NOMO-1 treated with DMSO at 0.1 percent for 48 hours (cell line): ENCODE measurements around the gene POTEM.
"Not testable (repeated sequence)": the region's sequence is repeated elsewhere in the genome, so short reads cannot be mapped to it uniquely, and the experiment has no call there.

ENCODE experiments used
- DNase-seq: peaks from one replicate; lab custom pipeline; 2025; ENCODE audit not compliant: unreplicated experiment; lab: John Stamatoyannopoulos, UW

Gene POTEM

DNA sequence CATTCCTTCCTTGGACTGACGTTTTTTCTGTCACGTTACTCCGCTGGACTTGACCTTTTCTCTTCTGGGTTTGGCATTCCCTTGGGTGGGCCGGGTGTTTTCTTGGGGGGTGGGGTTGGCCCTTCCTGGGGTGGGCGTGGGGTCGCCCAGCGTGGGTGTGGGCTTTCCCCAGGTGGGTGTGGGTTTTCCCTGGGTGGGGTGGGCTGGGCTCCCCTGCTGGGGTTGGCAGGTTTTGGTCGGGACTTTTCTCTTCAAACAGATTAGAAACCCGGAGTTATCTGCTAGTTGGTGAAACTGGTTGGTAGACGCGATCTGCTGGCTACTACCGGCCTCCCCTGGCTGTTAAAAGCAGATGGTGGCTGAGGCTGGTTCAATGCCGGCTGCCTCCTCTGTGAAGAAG is at the start of gene POTEM:
POTEM (plus strand) TSS at position 301 of the 400 bp plus-strand sequence; CDS start at position 353, 52 bp downstream.
- not testable (repeated sequence) for DNase-seq

DNA sequence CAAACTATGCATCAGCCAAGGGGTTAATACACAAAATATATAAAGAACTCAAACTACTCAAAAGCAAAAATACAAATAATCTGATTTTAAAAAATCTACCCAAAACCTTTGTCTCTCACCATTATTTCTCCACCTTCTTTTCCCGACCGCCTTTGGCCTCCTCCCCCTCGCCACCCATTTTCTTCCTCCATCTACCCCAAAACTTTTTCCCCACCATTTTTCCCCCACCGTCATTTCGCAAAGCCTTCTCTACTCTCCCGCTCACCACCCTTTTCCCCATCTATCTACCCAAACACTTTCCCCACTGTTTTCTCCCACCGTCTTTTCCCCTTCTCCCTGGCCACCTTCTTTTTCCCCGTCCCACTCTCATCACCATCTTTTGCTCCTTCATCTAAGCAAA is 48.9 kb upstream of the POTEM start:
- not testable (repeated sequence) for DNase-seq

DNA sequence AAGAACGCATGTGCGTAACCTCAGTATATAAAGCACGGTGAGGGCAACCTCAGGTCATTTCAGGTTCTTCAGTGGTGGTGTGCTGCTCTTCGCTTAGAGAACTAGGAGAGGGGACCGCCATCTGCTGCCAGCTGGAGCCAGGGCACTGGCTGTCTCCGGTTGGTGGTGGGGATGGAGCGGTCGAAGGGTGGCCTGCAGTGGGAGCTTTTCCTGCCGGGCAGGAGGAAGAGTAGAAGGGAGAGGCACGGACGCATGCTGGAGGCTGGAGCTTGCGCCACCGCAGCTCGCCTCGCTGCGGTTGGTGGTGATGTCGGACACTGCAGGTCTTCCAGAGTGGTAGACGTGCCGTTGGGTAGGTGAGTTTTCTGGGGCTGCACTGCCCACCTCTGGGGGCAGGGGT is 47.2 kb upstream of the POTEM start:
- DNase-seq: not testable (repeated sequence)

DNA sequence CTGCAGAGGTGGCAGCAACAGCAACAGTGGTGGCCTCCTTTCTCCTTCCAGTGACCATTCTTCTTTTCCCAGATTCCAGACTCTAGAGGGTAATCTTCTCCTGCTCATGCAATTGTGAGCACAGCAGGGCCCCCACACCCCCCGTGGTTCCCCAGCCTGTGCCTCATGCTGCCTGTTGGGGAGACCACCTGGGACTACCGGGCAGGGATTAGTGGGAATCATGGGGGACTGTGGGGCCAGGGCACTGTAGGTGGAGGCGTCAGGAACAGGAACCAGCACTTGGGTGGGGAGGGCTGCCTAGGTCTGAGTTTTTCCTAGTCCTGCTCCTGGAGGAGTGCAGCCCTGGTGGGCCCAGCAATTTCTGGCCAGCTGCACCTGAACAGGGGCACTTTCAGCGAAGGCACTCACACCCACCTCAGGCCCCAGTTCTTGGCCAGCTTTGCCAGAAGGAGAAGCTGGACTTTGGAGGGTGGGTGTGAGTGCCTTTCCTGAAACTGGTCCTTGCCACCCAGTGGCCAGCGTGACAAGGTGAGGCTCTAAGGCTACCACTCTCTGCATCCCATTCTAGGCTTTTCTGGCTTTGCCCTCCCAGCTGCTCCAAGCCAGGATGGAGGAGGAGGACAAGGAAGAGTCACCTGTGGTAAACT is 46.1 kb upstream of the POTEM start:
- DNase-seq: not testable (repeated sequence)

DNA sequence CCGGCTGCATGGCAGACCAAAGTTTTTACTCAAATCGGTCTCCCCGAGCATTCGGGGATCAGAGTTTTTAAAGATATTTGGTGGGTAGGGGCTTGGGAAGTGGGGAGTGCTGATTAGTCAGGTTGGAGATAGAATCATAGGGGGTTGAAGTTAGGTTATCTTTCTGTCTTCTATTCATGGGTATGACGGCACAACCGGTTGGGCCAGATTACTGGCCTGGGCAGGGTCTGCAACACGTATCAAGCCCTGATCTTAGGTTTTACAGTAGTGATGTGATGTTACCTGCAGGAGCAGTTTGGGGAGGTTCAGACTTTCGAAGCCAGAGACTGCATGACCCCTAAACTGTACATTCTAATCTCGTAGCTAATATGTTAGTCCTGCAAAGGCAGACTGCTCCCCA is 30.4 kb upstream of the POTEM start:
- not testable (repeated sequence) for DNase-seq

DNA sequence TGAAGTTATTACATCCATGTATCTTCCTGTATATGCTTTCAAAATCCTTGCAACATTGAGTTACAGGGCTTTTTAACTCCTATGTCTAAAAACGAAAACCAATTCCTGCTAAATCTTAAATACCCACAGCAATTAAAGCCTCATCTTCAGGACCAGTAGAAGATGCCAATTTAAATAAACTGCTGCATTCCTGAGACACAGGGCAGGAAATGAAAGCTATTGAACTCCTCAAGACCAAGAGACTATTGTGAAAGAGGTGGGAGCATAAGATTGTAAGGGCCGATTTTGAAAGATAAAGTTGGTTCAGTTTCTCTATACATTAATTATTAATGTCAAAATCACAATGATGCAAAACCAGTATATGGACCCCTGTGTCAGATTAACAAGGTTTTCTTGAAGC is 28.5 kb upstream of the POTEM start:
- not testable (repeated sequence) for DNase-seq

DNA sequence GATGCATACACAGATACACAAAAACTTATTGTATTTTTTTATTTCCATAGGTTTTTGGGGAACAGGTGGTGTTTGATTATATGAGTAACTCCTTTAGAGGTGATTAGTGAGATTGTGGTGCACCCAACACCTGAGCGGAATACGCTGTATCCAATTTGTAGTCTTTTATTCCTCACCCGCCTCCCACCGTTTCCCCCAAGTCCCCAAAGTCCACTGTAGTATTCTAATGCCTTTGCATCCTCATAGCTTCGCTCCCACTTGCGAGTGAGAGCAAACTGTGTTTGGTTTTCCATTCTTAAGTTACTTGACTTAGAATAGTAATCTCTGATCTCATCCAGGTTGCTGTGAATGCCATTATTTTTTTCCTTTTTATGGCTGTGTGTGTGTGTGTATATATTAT is 17.3 kb upstream of the POTEM start:
- DNase-seq: not testable (repeated sequence)

DNA sequence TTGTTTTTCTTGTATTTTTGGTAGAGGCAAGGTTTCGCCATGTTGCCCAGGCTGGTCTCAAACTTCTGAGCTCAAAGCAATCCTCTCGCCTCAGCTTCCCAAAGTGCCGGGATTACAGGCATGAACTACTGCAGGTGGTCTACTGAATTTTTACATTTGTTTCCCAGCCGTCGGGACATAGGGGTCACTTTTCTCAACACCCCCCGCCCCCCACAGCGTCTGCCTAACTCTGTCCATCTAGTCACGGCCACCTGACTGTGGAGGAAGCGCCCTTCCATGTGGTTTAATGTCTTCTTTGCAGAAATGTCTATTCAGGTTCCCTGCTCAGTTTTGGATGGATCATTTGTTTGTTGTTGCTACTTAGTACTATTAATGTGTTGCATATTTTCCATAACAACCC is 14.1 kb upstream of the POTEM start:
- DNase-seq: not testable (repeated sequence)

DNA sequence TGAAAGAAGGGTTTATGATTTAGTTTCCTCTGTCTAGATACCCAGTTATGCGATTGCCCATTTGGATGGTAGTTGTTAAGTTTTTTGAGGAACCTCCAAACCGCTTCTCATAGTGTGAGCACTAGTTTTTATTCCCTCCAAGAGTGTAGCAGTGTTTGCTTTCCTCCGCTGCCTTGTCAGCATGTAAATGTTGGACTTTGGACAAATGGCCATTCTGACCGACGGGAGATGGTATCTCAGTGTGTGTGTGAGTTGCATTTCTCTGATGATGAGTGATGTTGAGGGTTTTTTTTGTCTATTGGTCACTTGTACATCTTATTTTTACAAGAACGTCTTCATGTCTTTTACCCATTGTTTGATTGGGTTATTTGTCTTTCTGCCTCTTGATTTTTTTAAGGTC is 11.4 kb upstream of the POTEM start:
- not testable (repeated sequence) for DNase-seq

DNA sequence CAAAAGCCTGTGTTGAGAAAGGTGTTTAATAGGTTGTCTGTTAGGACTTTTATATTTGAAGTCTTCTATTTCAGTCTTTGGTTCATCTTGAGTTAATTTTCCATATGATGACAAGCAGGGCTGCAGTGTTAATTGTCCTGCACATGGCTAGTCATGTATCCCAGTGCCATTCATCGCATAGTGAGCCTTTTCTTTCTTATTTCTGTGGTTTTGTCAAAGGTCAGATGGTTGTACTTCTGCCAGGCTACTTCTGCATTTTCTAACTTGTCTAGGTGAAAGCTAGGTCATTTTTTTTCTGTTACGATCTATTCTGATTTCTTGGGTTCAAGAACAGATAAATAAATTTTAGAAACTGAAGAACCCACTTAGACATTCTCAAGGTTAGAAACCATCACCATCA is 5.7 kb upstream of the POTEM start:
- DNase-seq: not testable (repeated sequence)

DNA sequence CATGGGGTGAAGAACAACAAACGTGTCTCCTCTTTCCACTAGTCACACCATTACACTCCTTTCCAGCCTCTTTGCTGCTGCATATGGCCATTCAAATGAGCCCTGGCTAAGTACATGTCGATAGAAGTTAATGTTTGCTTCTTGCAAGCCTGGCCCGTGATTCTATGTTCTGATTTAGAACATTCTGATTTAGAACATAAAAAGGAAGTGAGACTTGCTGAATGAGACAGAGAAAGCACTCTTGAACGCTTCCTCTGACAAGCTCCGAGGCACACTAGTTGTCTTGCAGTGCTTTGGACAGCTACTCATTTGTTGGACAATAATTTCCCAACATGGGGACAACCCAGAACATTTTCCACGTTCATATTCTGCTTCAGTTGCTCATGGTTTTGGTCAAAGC is 5.1 kb upstream of the POTEM start:
- not testable (repeated sequence) for DNase-seq

DNA sequence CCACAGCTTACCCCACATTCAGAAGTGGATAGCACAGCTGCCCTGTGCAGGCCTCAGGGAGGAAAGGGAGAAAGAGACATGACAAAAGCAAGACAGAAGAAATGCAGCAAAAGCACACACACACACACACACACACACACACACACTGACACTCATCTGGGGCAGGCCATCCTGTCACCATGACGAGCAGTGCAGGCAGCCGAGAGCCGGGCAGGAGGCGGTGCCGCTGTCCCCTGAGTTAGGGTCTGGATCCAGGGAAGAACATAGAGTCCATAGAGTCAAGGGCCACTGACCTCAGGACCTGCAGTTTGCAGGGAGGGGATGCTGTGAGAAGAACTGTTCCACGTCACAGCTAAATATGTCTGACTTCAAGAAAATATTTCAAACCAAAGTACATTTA is 4.0 kb upstream of the POTEM start:
- DNase-seq: not testable (repeated sequence)

DNA sequence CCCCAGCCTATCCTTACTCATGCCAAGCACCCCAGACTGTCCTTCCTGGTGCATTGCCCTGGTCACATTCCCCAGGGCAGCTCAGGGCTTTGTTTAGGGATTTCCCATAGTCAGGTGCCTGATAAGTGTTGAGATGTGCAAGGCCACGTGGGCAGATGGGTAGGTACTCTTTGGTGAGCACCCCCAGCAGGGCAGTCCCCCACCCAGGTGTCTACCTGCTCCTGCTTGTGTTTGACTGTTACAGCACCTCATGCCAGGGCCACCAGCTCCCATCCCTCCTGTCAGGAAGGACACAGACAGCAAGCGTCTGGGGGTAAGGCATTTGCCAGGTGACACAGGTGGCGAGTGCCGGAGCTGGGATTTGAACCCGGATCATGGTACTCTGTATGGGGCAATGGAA is 2.4 kb upstream of the POTEM start:
- DNase-seq: not testable (repeated sequence)

DNA sequence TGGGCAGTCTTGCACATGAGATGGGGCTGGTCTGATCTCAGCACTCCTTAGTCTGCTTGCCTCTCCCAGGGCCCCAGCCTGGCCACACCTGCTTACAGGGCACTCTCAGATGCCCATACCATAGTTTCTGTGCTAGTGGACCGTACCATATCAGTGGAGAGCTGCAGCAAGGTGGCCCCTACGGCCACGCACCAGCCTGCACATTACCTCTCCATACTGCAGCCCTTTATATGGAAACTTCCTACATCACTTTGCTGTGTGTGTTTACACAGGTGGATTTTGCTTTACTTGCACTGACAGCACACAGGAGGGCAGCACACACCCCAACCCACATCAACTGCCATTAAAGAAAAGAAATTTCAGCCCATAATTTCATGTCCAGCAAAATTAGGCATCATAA is 35.3 kb downstream of the POTEM start:
- DNase-seq: not testable (repeated sequence)

DNA sequence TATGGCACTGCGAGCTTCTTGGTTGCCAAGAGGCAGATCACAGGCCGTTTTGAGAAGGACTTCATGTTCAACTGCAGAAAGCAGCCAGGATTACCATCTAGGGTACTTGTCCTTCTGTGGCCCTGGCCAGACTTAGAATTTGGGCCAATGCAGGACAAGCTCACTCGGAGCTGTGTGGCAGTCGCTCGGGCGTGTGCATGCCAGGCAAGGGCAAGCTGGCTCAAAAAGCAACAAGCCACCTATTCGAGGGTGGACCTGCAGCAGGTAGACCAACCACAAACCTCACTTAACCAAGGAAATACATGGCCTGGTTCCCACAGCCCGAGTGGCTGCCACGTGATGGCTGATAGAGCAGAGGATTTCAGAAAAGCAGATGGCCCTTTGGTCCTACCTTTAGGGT is 39.3 kb downstream of the POTEM start:
- not testable (repeated sequence) for DNase-seq

DNA sequence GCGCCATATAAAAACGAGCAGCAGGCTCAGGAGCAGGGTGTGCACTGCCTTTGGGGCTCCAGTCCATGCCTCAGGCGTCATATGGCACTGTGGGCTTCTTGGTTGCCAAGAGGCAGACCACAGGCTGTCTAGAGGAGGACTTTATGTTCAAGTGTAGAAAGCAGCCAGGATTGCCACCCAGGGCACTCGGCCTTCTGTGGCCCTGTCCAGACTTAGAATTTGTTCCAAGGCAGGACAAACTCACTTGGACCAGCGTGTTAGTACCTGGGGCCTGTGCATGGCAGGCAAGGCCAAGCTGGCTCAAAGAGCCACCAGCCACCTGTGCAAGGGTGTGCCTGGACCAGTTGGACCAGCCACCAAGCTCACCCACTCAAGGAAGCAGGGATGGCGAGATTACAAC is 40.4 kb downstream of the POTEM start:
- not testable (repeated sequence) for DNase-seq

DNA sequence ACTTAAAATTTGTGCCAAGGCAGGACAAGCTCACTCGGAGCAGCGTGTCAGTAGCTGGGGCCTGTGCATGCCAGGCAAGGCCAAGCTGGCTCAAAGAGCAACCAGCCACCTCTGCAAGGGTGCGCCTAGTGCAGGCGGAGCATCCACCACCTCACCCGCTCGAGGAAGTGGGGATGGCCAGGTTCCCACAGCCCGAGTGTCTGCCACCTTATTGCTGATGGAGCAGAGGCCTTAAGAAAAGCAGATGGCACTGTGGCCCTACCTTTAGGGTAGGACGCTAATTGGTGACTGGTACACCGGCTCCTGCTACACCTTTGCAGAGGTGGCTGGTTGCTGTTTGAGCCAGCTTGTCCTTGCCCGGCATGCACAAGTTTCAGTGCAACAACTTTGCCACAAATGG is 43.8 kb downstream of the POTEM start:
- DNase-seq: not testable (repeated sequence)

DNA sequence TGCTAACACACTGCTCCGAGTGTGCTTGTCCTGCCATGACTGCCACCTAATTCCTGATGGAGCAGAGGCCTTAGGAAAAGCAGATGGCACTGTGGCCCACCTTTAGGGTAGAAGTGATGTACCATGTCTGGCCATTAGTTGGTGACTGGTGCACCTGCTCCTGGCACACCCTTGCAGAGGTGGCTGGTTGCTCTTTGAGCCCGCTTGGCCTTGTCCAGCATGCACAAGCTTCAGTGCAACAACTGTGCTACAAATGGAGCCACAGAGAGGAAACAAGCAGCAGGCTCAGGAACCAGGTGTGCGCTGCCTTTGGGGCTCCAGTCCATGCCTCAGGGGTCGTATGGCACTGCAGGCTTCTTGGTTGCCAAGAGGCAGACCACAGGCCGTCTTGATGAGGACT is 44.5 kb downstream of the POTEM start:
- not testable (repeated sequence) for DNase-seq

DNA sequence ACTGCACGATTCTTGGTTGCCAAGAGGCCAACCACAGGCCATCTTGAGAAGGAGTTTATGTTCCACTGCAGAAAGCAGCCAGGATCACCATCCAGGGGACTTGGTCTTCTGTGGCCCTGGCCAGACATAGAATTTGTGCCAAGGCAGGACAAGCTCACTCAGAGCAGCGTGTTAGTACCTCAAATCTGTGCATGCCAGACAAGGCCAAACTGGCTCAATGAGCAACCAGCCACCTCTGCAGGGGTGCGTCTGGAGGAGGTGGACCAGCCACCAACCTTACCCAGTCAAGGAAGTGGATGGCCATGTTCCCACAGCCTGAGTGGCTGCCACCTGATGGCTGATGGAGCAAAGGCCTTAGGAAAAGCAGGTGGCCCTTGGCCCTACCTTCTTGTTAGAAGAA is 48.0 kb downstream of the POTEM start:
- DNase-seq: not testable (repeated sequence)

DNA sequence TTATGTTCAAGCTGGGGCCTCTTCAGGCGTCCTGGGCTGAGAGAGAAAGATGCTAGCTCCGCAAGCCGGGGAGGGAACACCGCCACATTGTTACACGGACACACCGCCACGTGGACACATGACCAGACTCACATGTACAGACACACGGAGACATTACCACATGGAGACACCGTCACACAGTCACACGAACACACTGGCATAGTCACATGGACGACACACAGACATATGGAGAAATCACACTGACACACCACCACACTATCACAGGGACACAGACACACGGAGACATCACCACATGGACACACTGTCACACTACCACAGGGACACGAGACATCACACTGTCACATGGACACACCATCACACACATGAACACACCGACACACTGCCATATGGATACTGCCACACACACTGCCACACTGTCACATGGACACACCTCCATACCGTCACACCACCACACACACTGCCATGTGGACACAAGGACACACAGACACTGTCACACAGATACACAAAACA is 57.9 kb downstream of the POTEM start:
- not testable (repeated sequence) for DNase-seq

DNA sequence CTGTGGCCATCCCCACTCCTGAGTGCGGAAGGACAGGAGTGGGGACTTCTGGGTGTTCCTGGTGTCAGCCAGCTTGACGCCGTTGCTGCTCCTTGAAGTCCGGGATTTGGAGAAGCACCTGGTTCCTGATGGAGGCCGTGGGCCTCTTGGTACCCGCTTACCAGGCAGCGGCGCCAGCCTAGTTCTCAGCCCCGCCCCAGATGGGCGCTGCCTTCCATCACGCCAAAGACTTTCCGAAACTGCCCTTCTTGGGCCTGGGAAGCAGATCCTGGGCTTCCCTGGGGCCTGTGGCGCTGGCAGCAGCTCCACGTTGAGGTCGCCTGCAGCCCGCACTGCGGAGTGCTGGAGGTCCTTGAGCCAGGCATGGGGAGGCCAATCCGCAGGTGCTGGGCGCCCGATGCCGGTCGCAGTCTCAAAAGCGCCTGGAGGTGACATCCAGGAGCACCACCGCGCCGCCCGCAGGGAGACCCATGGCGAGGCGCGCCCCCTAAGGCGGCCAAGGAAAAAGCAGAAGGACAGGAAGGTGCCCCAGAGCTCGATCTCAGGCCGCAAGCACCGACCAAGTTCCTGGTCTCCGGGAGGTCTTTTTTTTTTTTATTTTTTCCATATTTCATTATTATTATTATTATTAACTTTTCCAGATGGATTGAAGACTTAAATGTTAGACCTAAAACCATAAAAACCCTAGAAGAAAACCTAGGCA is 59.6 kb downstream of the POTEM start:
- DNase-seq: not testable (repeated sequence)

DNA sequence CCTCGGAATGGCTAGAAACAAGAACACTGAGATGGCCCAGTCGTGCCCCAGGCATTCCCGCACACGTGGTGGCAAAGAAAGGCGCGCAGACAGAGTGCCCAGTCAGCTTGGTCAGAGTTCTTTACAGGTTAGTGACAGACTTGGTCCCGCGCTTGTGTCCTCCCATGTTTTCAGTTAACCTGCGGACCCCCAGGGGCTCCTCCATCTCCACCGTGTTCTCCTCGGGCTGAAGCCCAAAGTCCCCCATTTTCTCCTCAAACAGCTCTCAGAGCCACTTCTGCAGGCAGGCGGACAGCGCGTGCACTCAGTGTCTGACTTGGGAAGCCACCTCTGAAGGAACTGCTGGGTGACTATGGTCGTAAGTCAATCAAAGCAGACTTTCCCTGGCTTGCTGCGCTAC is 60.7 kb downstream of the POTEM start:
- not testable (repeated sequence) for DNase-seq
